Liver (tissue), 9 donors: Measurements from ENCODE around the gene BNIP1. TPM values are rescaled to one million over a fixed set of nuclear protein-coding genes. Genes with fewer than 3 reads are reported as not detected.

Experiments
- DNase-seq: peaks from one replicate; pipeline ENCODE4 v3.0.0-alpha.2; 2017; ENCODE audit warnings: low spot score
- H3K27ac ChIP-seq, 2 donors: one replicate each; pipeline ENCODE4 v1.7.0; 2013; ENCODE audit warnings: inconsistent platforms in 2 of 2, low read length in 2 of 2, control low read depth in 1 of 2, low read depth in 1 of 2, mild to moderate bottlenecking in 1 of 2
- H3K27me3 ChIP-seq, 4 donors: one replicate each; pipeline versions ENCODE4 v1.6.1 to v1.7.0; 2013; ENCODE audit warnings: low read length in 3 of 4, inconsistent platforms in 1 of 4, mild to moderate bottlenecking in 1 of 4, moderate library complexity in 1 of 4; ENCODE audit not compliant: control insufficient read depth in 4 of 4, insufficient read depth in 4 of 4
- H3K36me3 ChIP-seq, 4 donors: one replicate each; pipeline versions ENCODE4 v1.6.1 to v1.7.0; 2013; ENCODE audit warnings: low read length in 3 of 4, mild to moderate bottlenecking in 3 of 4, low read depth in 1 of 4, moderate library complexity in 1 of 4; ENCODE audit not compliant: control insufficient read depth in 4 of 4, insufficient read depth in 3 of 4
- H3K4me1 ChIP-seq, 4 donors: one replicate each; pipeline versions ENCODE4 v1.6.1 to v1.7.0; 2013; ENCODE audit warnings: low read length in 3 of 4, mild to moderate bottlenecking in 3 of 4, moderate library complexity in 1 of 4; ENCODE audit not compliant: control insufficient read depth in 4 of 4, insufficient read depth in 4 of 4
- H3K4me3 ChIP-seq, 3 donors: one replicate each; pipeline versions ENCODE4 v1.6.1 to v1.7.0; 2013; ENCODE audit warnings: low read length in 3 of 3, control low read depth in 1 of 3, low read depth in 1 of 3, mild to moderate bottlenecking in 1 of 3
- H3K9ac ChIP-seq, 2 donors: one replicate each; pipeline ENCODE4 v1.7.0; 2013; ENCODE audit warnings: low read length in 2 of 2, mild to moderate bottlenecking in 2 of 2, moderate library complexity in 2 of 2, control low read depth in 1 of 2, low read depth in 1 of 2
- H3K9me3 ChIP-seq, 4 donors: one replicate each; pipeline versions ENCODE4 v1.6.1 to v1.7.0; 2013; ENCODE audit warnings: low read length in 3 of 4; ENCODE audit not compliant: control insufficient read depth in 4 of 4
- EGR1 ChIP-seq, 2 donors: IDR thresholded peaks; 2 replicates each; pipeline ENCODE4 v1.6.1; 2016 to 2018; ENCODE audit warnings: antibody characterized with exemption in 2 of 2, low read depth in 2 of 2
- FOXA1 ChIP-seq: IDR thresholded peaks from 2 replicates; pipeline ENCODE4 v1.6.1; 2016; ENCODE audit warnings: antibody characterized with exemption
- FOXA2 ChIP-seq: IDR thresholded peaks from 2 replicates; pipeline ENCODE4 v1.6.1; 2016; ENCODE audit warnings: antibody characterized with exemption
- GABPA ChIP-seq, 2 donors: IDR thresholded peaks in 1 of 2; conservative IDR thresholded peaks in 1 of 2; 2 replicates each; pipeline ENCODE4 v1.6.1; 2016; ENCODE audit warnings: antibody characterized with exemption in 2 of 2, mild to moderate bottlenecking in 1 of 2, moderate library complexity in 1 of 2
- HNF4A ChIP-seq, 2 donors: conservative IDR thresholded peaks; 2 replicates each; pipeline ENCODE4 v1.6.1; 2016; ENCODE audit warnings: antibody characterized with exemption in 2 of 2, mild to moderate bottlenecking in 2 of 2
- HNF4G ChIP-seq: IDR thresholded peaks from 2 replicates; pipeline ENCODE4 v1.6.1; 2016; ENCODE audit warnings: antibody characterized with exemption
- JUND ChIP-seq, 2 donors: IDR thresholded peaks; 2 replicates each; pipeline ENCODE4 v1.6.1; 2016; ENCODE audit warnings: antibody characterized with exemption in 2 of 2
- NR2F2 ChIP-seq: IDR thresholded peaks from 2 replicates; pipeline ENCODE4 v1.6.1; 2016; ENCODE audit warnings: antibody characterized with exemption
- RAD21 ChIP-seq, 2 donors: IDR thresholded peaks; 2 replicates each; pipeline ENCODE4 v1.6.1; 2016; ENCODE audit warnings: antibody characterized with exemption in 2 of 2, mild to moderate bottlenecking in 2 of 2
- RXRA ChIP-seq, 2 donors: IDR thresholded peaks; 2 replicates each; pipeline ENCODE4 v1.6.1; 2017 to 2018; ENCODE audit warnings: antibody characterized with exemption in 2 of 2, mild to moderate bottlenecking in 1 of 2
- SP1 ChIP-seq: IDR thresholded peaks from 2 replicates; pipeline ENCODE4 v1.6.1; 2018; ENCODE audit warnings: antibody characterized with exemption, mild to moderate bottlenecking
- TAF1 ChIP-seq: conservative IDR thresholded peaks from 2 replicates; pipeline ENCODE4 v1.6.1; 2016; ENCODE audit warnings: antibody characterized with exemption, mild to moderate bottlenecking
- YY1 ChIP-seq: IDR thresholded peaks from 2 replicates; pipeline ENCODE4 v1.6.1; 2016; ENCODE audit warnings: antibody characterized with exemption, mild to moderate bottlenecking
- WGBS: extraction: QIAGEN DNeasy Blood & Tissue Kit; methylation state at CpG from one replicate; pipeline ENCODE4 v1.1.7; 2013; 5-methylcytosine and 5-hydroxymethylcytosine counted together
- polyA plus RNA-seq, 2 donors: library from polyadenylated mRNA; stranded (reverse) in 1 of 2; unstranded in 1 of 2; fragments of 200-250 nt in 1 of 2; fragments of >200 nt in 1 of 2; fragmentation: Nextera tagmentation in 1 of 2; extraction: Ambion mirVana in 1 of 2; gene quantifications; one replicate each; pipeline versions ENCODE4 v1.2.1 to v1.2.3, GENCODE V29; 2013 to 2015
- total RNA-seq, 2 donors: library from RNA; depleted of rRNA; stranded (reverse); fragments of >200 nt; gene quantifications; one replicate each; pipeline ENCODE4 v1.2.3, GENCODE V29; 2014
- TF ChIP-seq, protein P1 (sequence below): IDR thresholded peaks from 2 replicates; pipeline ENCODE4 v1.6.1; 2016; ENCODE audit warnings: antibody characterized with exemption, mild to moderate bottlenecking
- TF ChIP-seq, protein P2 (sequence below): fragments of 150-350 bp; IDR thresholded peaks from 2 replicates; pipeline ENCODE4 v1.5.1; 2017; ENCODE audit warnings: improper control_type of control experiment, low read depth, low read length; ENCODE audit not compliant: missing input control
- TF ChIP-seq, protein P3 (sequence below): IDR thresholded peaks from 2 replicates; pipeline ENCODE4 v1.6.1; 2016; ENCODE audit warnings: antibody characterized with exemption
- TF ChIP-seq, protein P4 (sequence below): IDR thresholded peaks from 2 replicates; pipeline ENCODE4 v1.6.1; 2016; ENCODE audit warnings: antibody characterized with exemption
- TF ChIP-seq, protein P5 (sequence below): IDR thresholded peaks from 2 replicates; pipeline ENCODE4 v1.6.1; 2016; ENCODE audit warnings: antibody characterized with exemption
- donor health status: healthy.
- donor health status: healthy.
- donor health status: healthy.
- donor health status: healthy.
- donor health status: healthy.

BNIP1 gene
- total and polyA plus RNA-seq, 4 donors: 4.8 to 6.9 (median 5.3) TPM

DNA sequence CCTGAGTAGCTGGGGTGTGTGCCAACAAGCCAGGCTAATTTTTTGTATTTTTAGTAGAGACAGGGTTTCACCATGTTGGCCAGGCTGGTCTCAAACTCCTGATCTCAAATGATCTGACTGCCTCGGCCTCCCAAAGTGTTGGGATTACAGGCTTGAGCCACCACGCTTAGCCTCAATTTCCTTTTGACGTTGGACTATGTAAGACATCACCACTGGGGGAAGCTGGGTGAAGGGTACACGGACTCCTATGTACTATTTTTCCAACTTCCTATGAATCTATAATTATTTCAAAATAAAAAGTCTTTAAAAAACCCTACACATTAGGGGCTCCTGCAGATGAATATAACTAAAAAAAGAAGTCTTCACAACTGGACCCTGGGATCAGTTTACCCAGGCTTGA is 46.7 kb downstream of the BNIP1 start:
- no peaks in the 10 kb centered on the region for H3K27me3 ChIP-seq
- no peaks in the 10 kb centered on the region for H3K9me3 ChIP-seq
- H3K4me1 ChIP-seq: no peaks in the 10 kb centered on the region
- DNase-seq: no peak
- no peak overlapping the region for H3K27ac ChIP-seq
- WGBS: 88% methylated on average over 4 of the region's 4 CpGs
- H3K36me3 ChIP-seq: no peaks in the 10 kb centered on the region
- no peak overlapping the region for H3K4me3 ChIP-seq
- no peak overlapping the region for H3K9ac ChIP-seq
- TF ChIP-seq RAD21 (IDR thresholded peaks at IDR 0.05) (no peak), FOXA2 (no peak), HNF4A (conservative IDR thresholded peaks at IDR 0.05) (no peak), NR2F2 (no peak), FOXA1 (no peak), RXRA (IDR thresholded peaks at IDR 0.05) (no peak)
- TF ChIP-seq, protein P1, sequence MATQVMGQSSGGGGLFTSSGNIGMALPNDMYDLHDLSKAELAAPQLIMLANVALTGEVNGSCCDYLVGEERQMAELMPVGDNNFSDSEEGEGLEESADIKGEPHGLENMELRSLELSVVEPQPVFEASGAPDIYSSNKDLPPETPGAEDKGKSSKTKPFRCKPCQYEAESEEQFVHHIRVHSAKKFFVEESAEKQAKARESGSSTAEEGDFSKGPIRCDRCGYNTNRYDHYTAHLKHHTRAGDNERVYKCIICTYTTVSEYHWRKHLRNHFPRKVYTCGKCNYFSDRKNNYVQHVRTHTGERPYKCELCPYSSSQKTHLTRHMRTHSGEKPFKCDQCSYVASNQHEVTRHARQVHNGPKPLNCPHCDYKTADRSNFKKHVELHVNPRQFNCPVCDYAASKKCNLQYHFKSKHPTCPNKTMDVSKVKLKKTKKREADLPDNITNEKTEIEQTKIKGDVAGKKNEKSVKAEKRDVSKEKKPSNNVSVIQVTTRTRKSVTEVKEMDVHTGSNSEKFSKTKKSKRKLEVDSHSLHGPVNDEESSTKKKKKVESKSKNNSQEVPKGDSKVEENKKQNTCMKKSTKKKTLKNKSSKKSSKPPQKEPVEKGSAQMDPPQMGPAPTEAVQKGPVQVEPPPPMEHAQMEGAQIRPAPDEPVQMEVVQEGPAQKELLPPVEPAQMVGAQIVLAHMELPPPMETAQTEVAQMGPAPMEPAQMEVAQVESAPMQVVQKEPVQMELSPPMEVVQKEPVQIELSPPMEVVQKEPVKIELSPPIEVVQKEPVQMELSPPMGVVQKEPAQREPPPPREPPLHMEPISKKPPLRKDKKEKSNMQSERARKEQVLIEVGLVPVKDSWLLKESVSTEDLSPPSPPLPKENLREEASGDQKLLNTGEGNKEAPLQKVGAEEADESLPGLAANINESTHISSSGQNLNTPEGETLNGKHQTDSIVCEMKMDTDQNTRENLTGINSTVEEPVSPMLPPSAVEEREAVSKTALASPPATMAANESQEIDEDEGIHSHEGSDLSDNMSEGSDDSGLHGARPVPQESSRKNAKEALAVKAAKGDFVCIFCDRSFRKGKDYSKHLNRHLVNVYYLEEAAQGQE: no peak
- TF ChIP-seq, protein P2, sequence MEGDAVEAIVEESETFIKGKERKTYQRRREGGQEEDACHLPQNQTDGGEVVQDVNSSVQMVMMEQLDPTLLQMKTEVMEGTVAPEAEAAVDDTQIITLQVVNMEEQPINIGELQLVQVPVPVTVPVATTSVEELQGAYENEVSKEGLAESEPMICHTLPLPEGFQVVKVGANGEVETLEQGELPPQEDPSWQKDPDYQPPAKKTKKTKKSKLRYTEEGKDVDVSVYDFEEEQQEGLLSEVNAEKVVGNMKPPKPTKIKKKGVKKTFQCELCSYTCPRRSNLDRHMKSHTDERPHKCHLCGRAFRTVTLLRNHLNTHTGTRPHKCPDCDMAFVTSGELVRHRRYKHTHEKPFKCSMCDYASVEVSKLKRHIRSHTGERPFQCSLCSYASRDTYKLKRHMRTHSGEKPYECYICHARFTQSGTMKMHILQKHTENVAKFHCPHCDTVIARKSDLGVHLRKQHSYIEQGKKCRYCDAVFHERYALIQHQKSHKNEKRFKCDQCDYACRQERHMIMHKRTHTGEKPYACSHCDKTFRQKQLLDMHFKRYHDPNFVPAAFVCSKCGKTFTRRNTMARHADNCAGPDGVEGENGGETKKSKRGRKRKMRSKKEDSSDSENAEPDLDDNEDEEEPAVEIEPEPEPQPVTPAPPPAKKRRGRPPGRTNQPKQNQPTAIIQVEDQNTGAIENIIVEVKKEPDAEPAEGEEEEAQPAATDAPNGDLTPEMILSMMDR: no peak

DNA sequence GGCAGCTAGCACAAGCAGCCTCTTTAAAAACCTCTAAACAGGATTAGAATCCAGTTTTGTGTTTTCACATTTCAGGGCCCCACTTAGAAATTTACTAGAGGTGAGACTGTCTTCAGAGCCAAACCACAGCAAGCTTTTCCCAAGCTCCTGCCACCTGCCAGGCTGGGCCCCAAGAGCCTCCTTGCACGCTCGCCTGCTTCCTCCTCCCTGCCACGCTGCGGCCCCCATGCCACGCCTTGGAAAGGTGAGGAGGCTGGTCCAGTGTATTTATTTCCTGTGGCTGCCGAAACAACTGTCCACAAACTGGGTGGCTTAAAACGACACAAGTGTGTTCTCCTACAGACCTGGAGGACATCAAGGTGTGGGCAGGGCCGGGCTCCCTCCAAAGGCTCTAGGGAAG is 47.2 kb downstream of the BNIP1 start:
- Histone ChIP-seq H3K4me1 (no peaks in the 10 kb centered on the region), H3K4me3 (no peak overlapping the region), H3K36me3 (no peaks in the 10 kb centered on the region), H3K9me3 (no peaks in the 10 kb centered on the region), H3K27me3 (no peaks in the 10 kb centered on the region), H3K27ac (no peak overlapping the region), H3K9ac (no peak overlapping the region)
- TF ChIP-seq TAF1 (no peak), RAD21 (IDR thresholded peaks at IDR 0.05) (no peak), JUND (IDR thresholded peaks at IDR 0.05) (no peak), RXRA (IDR thresholded peaks at IDR 0.05) (no peak), GABPA (IDR thresholded peaks at IDR 0.05 in 1 of 2, conservative IDR thresholded peaks at IDR 0.05 in 1 of 2) (no peak), NR2F2 (no peak), YY1 (no peak), FOXA1 (no peak), FOXA2 (no peak), SP1 (no peak), HNF4A (conservative IDR thresholded peaks at IDR 0.05) (no peak), EGR1 (IDR thresholded peaks at IDR 0.05; ENCODE audit: low read depth in 2 of 2) (no peak), HNF4G (no peak)
- TF ChIP-seq, protein P3, sequence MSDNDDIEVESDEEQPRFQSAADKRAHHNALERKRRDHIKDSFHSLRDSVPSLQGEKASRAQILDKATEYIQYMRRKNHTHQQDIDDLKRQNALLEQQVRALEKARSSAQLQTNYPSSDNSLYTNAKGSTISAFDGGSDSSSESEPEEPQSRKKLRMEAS: no peak
- TF ChIP-seq, protein P2: no peak
- TF ChIP-seq, protein P4, sequence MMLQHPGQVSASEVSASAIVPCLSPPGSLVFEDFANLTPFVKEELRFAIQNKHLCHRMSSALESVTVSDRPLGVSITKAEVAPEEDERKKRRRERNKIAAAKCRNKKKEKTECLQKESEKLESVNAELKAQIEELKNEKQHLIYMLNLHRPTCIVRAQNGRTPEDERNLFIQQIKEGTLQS: no peak
- TF ChIP-seq, protein P1: no peak
- TF ChIP-seq, protein P5, sequence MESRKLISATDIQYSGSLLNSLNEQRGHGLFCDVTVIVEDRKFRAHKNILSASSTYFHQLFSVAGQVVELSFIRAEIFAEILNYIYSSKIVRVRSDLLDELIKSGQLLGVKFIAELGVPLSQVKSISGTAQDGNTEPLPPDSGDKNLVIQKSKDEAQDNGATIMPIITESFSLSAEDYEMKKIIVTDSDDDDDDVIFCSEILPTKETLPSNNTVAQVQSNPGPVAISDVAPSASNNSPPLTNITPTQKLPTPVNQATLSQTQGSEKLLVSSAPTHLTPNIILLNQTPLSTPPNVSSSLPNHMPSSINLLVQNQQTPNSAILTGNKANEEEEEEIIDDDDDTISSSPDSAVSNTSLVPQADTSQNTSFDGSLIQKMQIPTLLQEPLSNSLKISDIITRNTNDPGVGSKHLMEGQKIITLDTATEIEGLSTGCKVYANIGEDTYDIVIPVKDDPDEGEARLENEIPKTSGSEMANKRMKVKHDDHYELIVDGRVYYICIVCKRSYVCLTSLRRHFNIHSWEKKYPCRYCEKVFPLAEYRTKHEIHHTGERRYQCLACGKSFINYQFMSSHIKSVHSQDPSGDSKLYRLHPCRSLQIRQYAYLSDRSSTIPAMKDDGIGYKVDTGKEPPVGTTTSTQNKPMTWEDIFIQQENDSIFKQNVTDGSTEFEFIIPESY: no peak
- 85% methylated on average over 8 of the region's 8 CpGs for WGBS
- no peak for DNase-seq
